PC-9 (cell line): ENCODE data around the gene SIPA1L3. TPM values are rescaled to one million over a fixed set of nuclear protein-coding genes. Genes with fewer than 3 reads are reported as not detected.

Experiments
- BruUV-seq: library from RNA; stranded (reverse); fragments of 400-500 nt; replicated peaks from 2 replicates; lab custom pipeline; 2021; lab: Mats Ljungman, UMichigan
- CTCF ChIA-PET: fragments of 300-600 bp; sonication (Branson Sonifier 250); formaldehyde crosslinking; loops from one replicate; lab custom pipeline; 2022; ENCODE audit warnings: antibody characterized with exemption; lab: Charles Lee
- POLR2A ChIA-PET: fragments of 300-600 bp; sonication (Branson Sonifier 250); formaldehyde crosslinking; loops from one replicate; lab custom pipeline; 2022; ENCODE audit warnings: antibody characterized with exemption; ENCODE audit not compliant: unreplicated experiment; lab: Charles Lee
- DNase-seq, 2 experiments: peaks; one replicate each; pipeline versions ENCODE4 v3.0.0 to v3.0.0-alpha.2; 2015 to 2022; ENCODE audit warnings: mixed read lengths in 1 of 2
- H2AFZ ChIP-seq: fragments of 200-600 bp; sonication (generic); 2 replicates; pipeline ENCODE4 v1.8.1; 2017; ENCODE audit warnings: antibody characterized with exemption
- H3F3A ChIP-seq: fragments of 200-600 bp; sonication (generic); 2 replicates; pipeline ENCODE4 v1.8.1; 2017; ENCODE audit warnings: antibody characterized with exemption, mild to moderate bottlenecking, low read depth; ENCODE audit not compliant: insufficient read depth
- H3K27ac ChIP-seq: fragments of 200-600 bp; sonication (generic); 2 replicates; pipeline ENCODE4 v1.6.1; 2016; ENCODE audit warnings: mixed run types
- H3K27me3 ChIP-seq: fragments of 200-600 bp; sonication (generic); 2 replicates; pipeline ENCODE4 v1.6.1; 2016; ENCODE audit warnings: low read depth, mixed run types; ENCODE audit not compliant: insufficient read depth
- H3K36me3 ChIP-seq: fragments of 200-600 bp; sonication (generic); 2 replicates; pipeline ENCODE4 v1.6.1; 2016; ENCODE audit warnings: low read depth, mixed run types
- H3K4me1 ChIP-seq: fragments of 200-600 bp; sonication (generic); replicated peaks from 2 replicates; pipeline ENCODE4 v1.6.1; 2016; ENCODE audit warnings: mixed run types; ENCODE audit not compliant: insufficient read depth
- H3K4me2 ChIP-seq: fragments of 200-600 bp; sonication (generic); 2 replicates; pipeline ENCODE4 v1.6.1; 2017; ENCODE audit warnings: mixed run types
- H3K4me3 ChIP-seq: fragments of 200-600 bp; sonication (generic); 2 replicates; pipeline ENCODE4 v1.6.1; 2016; ENCODE audit warnings: mixed run types
- H3K79me2 ChIP-seq: fragments of 200-600 bp; sonication (generic); 2 replicates; pipeline ENCODE4 v1.6.1; 2017; ENCODE audit warnings: low read depth, mixed run types
- H3K9me2 ChIP-seq: fragments of 200-600 bp; sonication (generic); 2 replicates; pipeline ENCODE4 v1.8.1; 2017; ENCODE audit warnings: mild to moderate bottlenecking; ENCODE audit not compliant: insufficient read depth
- H3K9me3 ChIP-seq: fragments of 200-600 bp; sonication (generic); 2 replicates; pipeline ENCODE4 v1.8.1; 2016; ENCODE audit warnings: low read depth; ENCODE audit not compliant: insufficient read depth
- H4K20me1 ChIP-seq: fragments of 200-600 bp; sonication (generic); 2 replicates; pipeline ENCODE4 v1.8.1; 2017; ENCODE audit not compliant: insufficient read depth
- EZH2 ChIP-seq: fragments of 200-600 bp; sonication (generic); IDR thresholded peaks from 2 replicates; pipeline ENCODE4 v1.8.0; 2017; ENCODE audit warnings: antibody characterized with exemption, low read depth
- intact Hi-C: fragments of 100-400 bp; cut with micrococcal nuclease; formaldehyde crosslinking; loops from one replicate; pipeline ENCODE4 v1.10.0; 2022; ENCODE audit not compliant: unreplicated experiment
- total RNA-seq: library from RNA; stranded (reverse); gene quantifications from 2 replicates; pipeline ENCODE4 v1.2.3, GENCODE V29; 2021
- TF ChIP-seq, protein P1 (sequence below): fragments of 200-600 bp; sonication (generic); conservative IDR thresholded peaks from 2 replicates; pipeline ENCODE4 v1.6.1; 2017; ENCODE audit warnings: mixed run types, antibody characterized with exemption, mild to moderate bottlenecking, moderate library complexity

Gene SIPA1L3
- total RNA-seq, 1 experiment from 2014 or later: 55.2 TPM

DNA sequence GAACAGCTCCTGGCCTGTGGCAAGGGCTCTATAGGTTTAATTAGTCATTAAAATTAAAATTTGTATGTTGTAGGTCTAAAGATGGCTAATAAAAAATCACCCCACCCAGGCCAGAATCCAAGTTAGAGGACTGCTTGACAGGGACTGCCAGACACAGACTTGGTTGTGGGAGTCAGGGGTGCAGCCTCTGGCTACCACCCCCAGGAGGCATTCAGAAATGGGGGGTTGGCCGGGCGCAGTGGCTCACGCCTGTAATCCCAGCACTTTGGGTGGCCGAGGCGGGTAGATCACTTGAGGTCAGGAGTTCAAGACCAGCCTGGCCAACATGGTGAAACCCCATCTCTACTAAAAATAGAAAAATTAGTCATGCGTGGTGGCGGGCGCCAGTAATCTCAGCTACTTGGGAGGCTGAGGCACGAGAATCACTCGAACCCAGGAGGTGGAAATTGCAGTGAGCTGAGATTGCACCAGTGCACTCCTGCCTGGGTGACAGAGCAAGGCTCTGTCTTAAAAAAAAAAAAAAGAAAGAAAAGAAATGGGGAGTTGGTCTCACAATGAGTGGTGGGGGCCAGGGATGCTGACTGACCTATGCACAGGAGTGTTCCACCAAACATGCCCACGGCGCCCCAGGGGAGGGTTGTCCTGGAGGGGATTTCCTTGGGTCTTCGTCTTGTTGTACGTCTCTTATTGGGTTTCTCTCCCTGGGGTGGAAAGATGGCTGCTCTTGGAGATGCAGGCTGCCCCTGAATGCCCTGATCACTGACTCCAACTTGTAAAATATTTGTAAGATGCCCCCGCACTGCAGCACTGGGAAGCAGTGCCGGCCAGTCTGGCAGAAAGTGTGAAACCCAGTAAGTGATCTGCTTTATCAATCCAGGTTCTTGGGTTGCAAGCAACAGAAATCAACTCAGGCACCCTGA lies 68.8 kb downstream of the SIPA1L3 start:
- no peak overlapping the region for H2AFZ ChIP-seq
- no peak overlapping the region for H3K4me3 ChIP-seq
- TF ChIP-seq EZH2: no peak
- TF ChIP-seq, protein P1, sequence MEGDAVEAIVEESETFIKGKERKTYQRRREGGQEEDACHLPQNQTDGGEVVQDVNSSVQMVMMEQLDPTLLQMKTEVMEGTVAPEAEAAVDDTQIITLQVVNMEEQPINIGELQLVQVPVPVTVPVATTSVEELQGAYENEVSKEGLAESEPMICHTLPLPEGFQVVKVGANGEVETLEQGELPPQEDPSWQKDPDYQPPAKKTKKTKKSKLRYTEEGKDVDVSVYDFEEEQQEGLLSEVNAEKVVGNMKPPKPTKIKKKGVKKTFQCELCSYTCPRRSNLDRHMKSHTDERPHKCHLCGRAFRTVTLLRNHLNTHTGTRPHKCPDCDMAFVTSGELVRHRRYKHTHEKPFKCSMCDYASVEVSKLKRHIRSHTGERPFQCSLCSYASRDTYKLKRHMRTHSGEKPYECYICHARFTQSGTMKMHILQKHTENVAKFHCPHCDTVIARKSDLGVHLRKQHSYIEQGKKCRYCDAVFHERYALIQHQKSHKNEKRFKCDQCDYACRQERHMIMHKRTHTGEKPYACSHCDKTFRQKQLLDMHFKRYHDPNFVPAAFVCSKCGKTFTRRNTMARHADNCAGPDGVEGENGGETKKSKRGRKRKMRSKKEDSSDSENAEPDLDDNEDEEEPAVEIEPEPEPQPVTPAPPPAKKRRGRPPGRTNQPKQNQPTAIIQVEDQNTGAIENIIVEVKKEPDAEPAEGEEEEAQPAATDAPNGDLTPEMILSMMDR: no peak
- no peaks in the 10 kb centered on the region; the same call in 1 of the 2 replicates for H3F3A ChIP-seq
- no peaks in the 10 kb centered on the region for H3K36me3 ChIP-seq
- no peak overlapping the region for H3K27ac ChIP-seq
- no peaks in the 10 kb centered on the region for H3K9me3 ChIP-seq
- no peaks in the 10 kb centered on the region for H3K4me1 ChIP-seq
- ChIA-PET CTCF (no interaction called here), POLR2A (no interaction called here)
- BruUV-seq: no TSS peak
- 0 out of 2 replicates have a peak, but pooled peaks cover 6% of the 10 kb centered on the region for H3K79me2 ChIP-seq
- DNase-seq: no peak
- H3K4me2 ChIP-seq: no peak overlapping the region
- H4K20me1 ChIP-seq: no peaks in the 10 kb centered on the region
- no peaks in the 10 kb centered on the region for H3K27me3 ChIP-seq
- intact Hi-C loops: no loop called here
- no peaks in the 10 kb centered on the region for H3K9me2 ChIP-seq

DNA sequence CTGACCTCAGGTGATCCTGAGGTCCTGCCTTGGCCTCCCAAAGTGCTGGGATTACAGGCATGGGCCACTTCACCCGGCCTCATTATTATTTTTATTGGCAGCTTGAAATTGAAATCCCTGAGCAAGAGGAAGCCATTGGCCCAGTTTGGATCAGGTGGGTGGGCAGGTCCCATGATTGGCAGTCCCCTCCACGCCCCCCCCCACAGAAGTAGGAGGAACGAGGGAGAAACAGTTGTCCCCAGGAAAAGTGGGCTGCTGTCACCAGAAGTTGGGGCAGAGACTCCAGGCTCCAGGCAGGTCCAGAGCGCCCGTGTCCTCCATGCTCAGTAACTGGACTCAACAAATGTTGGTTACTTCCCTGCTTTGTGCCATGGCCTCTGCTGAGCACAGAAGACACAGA lies 70.4 kb downstream of the SIPA1L3 start:
- no peak for DNase-seq
- Histone ChIP-seq H3K36me3 (no peaks in the 10 kb centered on the region), H3K9me3 (no peaks in the 10 kb centered on the region), H3F3A (no peaks in the 10 kb centered on the region; the same call in 1 of the 2 replicates), H3K4me2 (no peak overlapping the region), H2AFZ (no peak overlapping the region), H3K79me2 (0 out of 2 replicates have a peak, but pooled peaks cover 3% of the 10 kb centered on the region), H3K27me3 (no peaks in the 10 kb centered on the region), H3K4me3 (no peak overlapping the region), H3K9me2 (no peaks in the 10 kb centered on the region), H3K4me1 (peaks cover 11% of the 10 kb centered on the region), H4K20me1 (no peaks in the 10 kb centered on the region), H3K27ac (no peak overlapping the region)
- intact Hi-C loops: no loop called here
- TF ChIP-seq, protein P1: no peak
- no peak for TF ChIP-seq EZH2
- BruUV-seq: no TSS peak
- CTCF ChIA-PET: no interaction called here
- POLR2A ChIA-PET: no interaction called here

DNA sequence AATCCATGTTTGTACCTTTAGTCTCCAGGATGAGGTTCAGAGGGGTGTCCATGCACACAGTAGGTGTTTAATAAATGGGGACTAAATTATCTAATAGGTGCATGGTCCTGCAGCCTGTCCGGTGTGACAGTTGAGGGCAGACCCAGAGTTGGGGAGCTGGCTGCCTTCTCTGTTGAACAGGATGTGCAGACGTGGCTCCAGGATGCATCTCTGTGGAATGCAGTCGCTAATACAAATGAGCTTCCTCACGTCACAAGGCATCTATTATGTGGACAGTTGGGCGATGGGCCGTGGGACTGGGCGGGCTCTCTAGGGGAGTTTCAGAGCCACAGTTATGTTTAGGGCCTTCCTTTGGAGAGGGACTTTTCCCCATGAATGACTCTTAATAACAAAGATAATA lies 71.0 kb downstream of the SIPA1L3 start:
- Histone ChIP-seq H3K9me3 (no peaks in the 10 kb centered on the region), H3K4me1 (peaks cover 11% of the 10 kb centered on the region), H3F3A (no peaks in the 10 kb centered on the region; the same call in 1 of the 2 replicates), H3K27ac (no peak overlapping the region), H3K79me2 (no peaks in the 10 kb centered on the region), H3K36me3 (no peaks in the 10 kb centered on the region), H3K9me2 (no peaks in the 10 kb centered on the region), H2AFZ (no peak overlapping the region), H3K27me3 (no peaks in the 10 kb centered on the region), H3K4me2 (no peak overlapping the region), H4K20me1 (no peaks in the 10 kb centered on the region), H3K4me3 (no peak overlapping the region)
- CTCF ChIA-PET: no interaction called here
- POLR2A ChIA-PET: interaction anchor here (0.6 kb wide), 1 partner anchor 27 kb away, joined by 4 read pairs; no protein-coding TSS in a partner anchor
- no TSS peak for BruUV-seq
- no peak for DNase-seq
- TF ChIP-seq EZH2: no peak
- TF ChIP-seq, protein P1: no peak
- intact Hi-C loops: no loop called here
